A549 (cell line): Measurements from ENCODE around the gene PLEKHD1. TPM values are rescaled to one million over a fixed set of nuclear protein-coding genes. Genes with fewer than 3 reads are reported as not detected.

Experiments used
- ATAC-seq, 2 experiments: fragments of 200-7000 bp in 1 of 2; fragments of >200 bp in 1 of 2; cut with Nextera tagmentation in 1 of 2; cut with Tn5 transposase in 1 of 2; 3 replicates each; pipeline versions ENCODE4 v1.8.0 to v1.9.1; 2018 to 2020; ENCODE audit warnings: mild to moderate bottlenecking in 1 of 2, moderate library complexity in 1 of 2
- CTCF ChIA-PET: fragments of 300-600 bp; sonication (Branson Sonifier 250); formaldehyde crosslinking; extraction: SDS; loops from one replicate; lab custom pipeline; 2021; ENCODE audit warnings: antibody characterized with exemption, inconsistent platforms; lab: Yijun Ruan, JAX
- POLR2A ChIA-PET: fragments of 350-600 bp; formaldehyde crosslinking; extraction: SDS; loops from one replicate; lab custom pipeline; 2021; ENCODE audit warnings: antibody characterized with exemption, inconsistent platforms; lab: Yijun Ruan, JAX
- DNase-seq, 2 experiments: peaks; one replicate each; pipeline versions ENCODE4 v3.0.0 to v3.0.0-alpha.2; 2011 to 2016; ENCODE audit warnings: low read depth in 1 of 2, low spot score in 1 of 2
- FAIRE-seq: peaks from 2 replicates; lab custom pipeline; 2011; peaks lifted over from hg19 to GRCh38; lab: Jason Lieb, UNC
- H3K27ac ChIP-seq, 2 experiments: fragments of >200 bp; sonication (Bioruptor Twin); formaldehyde crosslinking; 3 replicates each; pipeline ENCODE4 v1.5.1; 2016 to 2017
- H3K4me1 ChIP-seq: fragments of >200 bp; sonication (Bioruptor Twin); formaldehyde crosslinking; 3 replicates; pipeline ENCODE4 v1.6.1; 2016
- H3K4me2 ChIP-seq: fragments of >200 bp; sonication (Bioruptor Twin); formaldehyde crosslinking; 3 replicates; pipeline ENCODE4 v1.6.1; 2016
- H3K4me3 ChIP-seq: fragments of >200 bp; sonication (Bioruptor Twin); formaldehyde crosslinking; 3 replicates; pipeline ENCODE4 v1.5.1; 2016
- H3K9me3 ChIP-seq: fragments of >200 bp; sonication (Bioruptor Twin); formaldehyde crosslinking; 3 replicates; pipeline ENCODE4 v1.6.1; 2016
- BHLHE40 ChIP-seq: IDR thresholded peaks from 2 replicates; pipeline ENCODE4 v1.6.1; 2012; ENCODE audit warnings: low read depth, low read length, inconsistent platforms
- CBX2 ChIP-seq: fragments of 200-600 bp; sonication (generic); IDR thresholded peaks from 2 replicates; pipeline ENCODE4 v1.6.1; 2016; ENCODE audit warnings: low read depth, mild to moderate bottlenecking, borderline replicate concordance
- CHD2 ChIP-seq: fragments of 150-350 bp; IDR thresholded peaks from 2 replicates; pipeline ENCODE4 v1.6.1; 2014; ENCODE audit warnings: low read length; ENCODE audit not compliant: partially characterized antibody
- CHD4 ChIP-seq: fragments of 200-600 bp; sonication (generic); IDR thresholded peaks from 2 replicates; pipeline ENCODE4 v1.6.1; 2016; ENCODE audit warnings: antibody characterized with exemption, mild to moderate bottlenecking, borderline replicate concordance
- EHF ChIP-seq: fragments of 250-450 bp; sonication (Bioruptor Pico); IDR thresholded peaks from 2 replicates; pipeline ENCODE4 v1.5.0; 2020; ENCODE audit warnings: mild to moderate bottlenecking
- EP300 ChIP-seq, 2 experiments: fragments of >200 bp; sonication (Bioruptor Twin); formaldehyde crosslinking; IDR thresholded peaks; 2 replicates in 1 of 2; 3 replicates in 1 of 2; pipeline ENCODE4 v1.6.1; 2016 to 2017
- FOXS1 ChIP-seq: fragments of 250-450 bp; sonication (Bioruptor Pico); IDR thresholded peaks from 2 replicates; pipeline ENCODE4 v1.5.0; 2020; ENCODE audit warnings: mild to moderate bottlenecking, moderate library complexity
- HEYL ChIP-seq: fragments of 250-450 bp; sonication (Bioruptor Pico); IDR thresholded peaks from 2 replicates; pipeline ENCODE4 v1.8.0; 2021; ENCODE audit warnings: mild to moderate bottlenecking, moderate library complexity
- HOXB13 ChIP-seq: fragments of 250-450 bp; sonication (Bioruptor Pico); IDR thresholded peaks from 2 replicates; pipeline ENCODE4 v1.5.0; 2020; ENCODE audit warnings: low read depth, mild to moderate bottlenecking, moderate library complexity
- JUN ChIP-seq, 2 experiments: fragments of >200 bp; sonication (Bioruptor Twin); formaldehyde crosslinking; IDR thresholded peaks; 2 replicates in 1 of 2; 3 replicates in 1 of 2; pipeline ENCODE4 v1.6.1; 2016 to 2017
- JUNB ChIP-seq: fragments of >200 bp; sonication (Bioruptor Twin); formaldehyde crosslinking; IDR thresholded peaks from 2 replicates; pipeline ENCODE4 v1.6.1; 2016
- MAFK ChIP-seq: fragments of 450-650 bp; IDR thresholded peaks from 2 replicates; pipeline ENCODE4 v1.6.1; 2014; ENCODE audit not compliant: partially characterized antibody
- MAX ChIP-seq: IDR thresholded peaks from 2 replicates; pipeline ENCODE4 v1.6.1; 2012
- MYC ChIP-seq: IDR thresholded peaks from 2 replicates; pipeline ENCODE4 v1.6.1; 2012; ENCODE audit warnings: mild to moderate bottlenecking, inconsistent platforms, low read length, improper control_type of control experiment, borderline replicate concordance
- RARB ChIP-seq: fragments of 250-450 bp; sonication (Bioruptor Pico); IDR thresholded peaks from 2 replicates; pipeline ENCODE4 v1.8.0; 2021; ENCODE audit warnings: mild to moderate bottlenecking, moderate library complexity
- USF2 ChIP-seq: fragments of 450-650 bp; IDR thresholded peaks from 2 replicates; pipeline ENCODE4 v1.6.1; 2014; ENCODE audit warnings: antibody characterized with exemption
- ZC3H11A ChIP-seq: fragments of 450-650 bp; IDR thresholded peaks from 2 replicates; pipeline ENCODE4 v1.6.1; 2014; ENCODE audit warnings: antibody characterized with exemption, mild to moderate bottlenecking
- ZNF302 ChIP-seq: fragments of 250-450 bp; sonication (Bioruptor Pico); IDR thresholded peaks from 2 replicates; pipeline ENCODE4 v1.9.0; 2021; ENCODE audit warnings: inconsistent platforms, mild to moderate bottlenecking, moderate library complexity
- whole genome bisulfite sequencing: methylation state at CpG from one replicate; pipeline ENCODE4 v1.1.6; 2017; ENCODE audit errors: missing lambda C conversion rate; 5-methylcytosine and 5-hydroxymethylcytosine counted together
- polyA plus RNA-seq, 4 experiments: library from polyadenylated mRNA; depleted of rRNA in 3 of 4; stranded (reverse); fragments of >200 nt; fragmentation: RNase III in 1 of 4; extraction: RNeasy Plus Mini Kit Qiagen cat#74134 plus additional on column Dnase treatment in 1 of 4; gene quantifications; 2 replicates in 3 of 4; 3 replicates in 1 of 4; pipeline ENCODE4 v1.2.3, GENCODE V29; 2011 to 2017
- TF ChIP-seq, protein P1 (sequence below): IDR thresholded peaks from 2 replicates; pipeline ENCODE4 v1.6.1; 2012
- TF ChIP-seq, protein P2 (sequence below): fragments of >200 bp; sonication (Bioruptor Twin); formaldehyde crosslinking; IDR thresholded peaks from 2 replicates; pipeline ENCODE4 v1.6.1; 2016
- TF ChIP-seq, protein P3 (sequence below): fragments of 250-450 bp; sonication (Bioruptor Pico); IDR thresholded peaks from 2 replicates; pipeline ENCODE4 v1.5.0; 2021; ENCODE audit warnings: mild to moderate bottlenecking, moderate library complexity, borderline replicate concordance
- TF ChIP-seq, protein P4 (sequence below): fragments of >200 bp; sonication (Bioruptor Twin); formaldehyde crosslinking; IDR thresholded peaks from 3 replicates; pipeline ENCODE4 v1.6.1; 2016

Gene PLEKHD1
- polyA plus RNA-seq, 2 of the 4 experiments (the other 2 are of a cell fraction), result 0.01 to 0.04 TPM

DNA sequence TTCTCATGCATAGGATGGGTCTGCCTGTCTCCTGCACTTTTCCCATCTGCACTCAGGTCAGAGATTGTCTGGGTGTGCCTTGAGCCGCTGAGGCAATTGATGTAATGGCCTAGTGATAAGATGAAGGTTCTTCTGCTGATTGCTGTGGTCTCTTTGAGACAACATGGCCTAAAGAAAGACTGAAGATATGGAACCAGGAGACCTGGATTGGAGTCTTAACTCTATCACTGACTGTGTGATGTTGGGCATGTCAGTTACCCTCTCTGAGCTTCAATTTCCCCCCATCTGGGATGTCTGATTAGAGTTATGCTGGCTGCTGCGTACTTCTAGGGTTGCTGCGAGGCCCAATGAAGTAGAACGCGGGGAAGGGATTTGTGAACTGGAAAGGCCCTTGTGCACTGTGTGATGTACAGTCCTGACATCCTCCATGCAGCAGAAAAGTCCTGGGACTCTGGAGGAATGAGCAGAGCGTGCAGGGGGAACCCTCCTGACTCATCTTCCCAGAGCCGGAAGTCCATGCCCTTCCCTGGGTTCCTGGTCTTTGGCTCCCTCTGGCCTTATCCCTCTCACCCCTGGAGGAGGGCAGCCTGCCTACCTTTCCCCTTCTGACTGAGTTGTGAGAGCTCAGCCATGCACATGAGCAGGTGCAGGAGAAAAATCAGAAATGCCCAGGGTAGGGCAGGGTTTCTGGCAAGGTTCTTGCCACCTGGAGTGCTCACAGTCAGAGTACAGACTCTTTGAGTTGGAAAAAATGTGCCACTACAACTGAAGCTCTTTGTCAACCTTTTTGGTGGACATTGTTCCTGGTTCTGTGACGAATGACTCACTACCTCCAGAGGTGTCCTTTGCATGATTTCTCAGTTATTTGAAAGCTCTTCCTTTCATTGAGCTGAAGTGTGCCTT is 21.1 kb downstream of the PLEKHD1 start:
- TF ChIP-seq MYC (no peak), JUNB (no peak), RARB (CRISPR knock-in tag) (no peak), FOXS1 (CRISPR knock-in tag) (no peak), EHF (CRISPR knock-in tag) (no peak), CBX2 (no peak), HOXB13 (CRISPR knock-in tag) (no peak), ZNF302 (no peak), MAX (no peak), ZC3H11A (no peak), MAFK (no peak), EP300 (IDR thresholded peaks at IDR 0.05) (no peak), CHD4 (no peak)
- TF ChIP-seq, protein P1, sequence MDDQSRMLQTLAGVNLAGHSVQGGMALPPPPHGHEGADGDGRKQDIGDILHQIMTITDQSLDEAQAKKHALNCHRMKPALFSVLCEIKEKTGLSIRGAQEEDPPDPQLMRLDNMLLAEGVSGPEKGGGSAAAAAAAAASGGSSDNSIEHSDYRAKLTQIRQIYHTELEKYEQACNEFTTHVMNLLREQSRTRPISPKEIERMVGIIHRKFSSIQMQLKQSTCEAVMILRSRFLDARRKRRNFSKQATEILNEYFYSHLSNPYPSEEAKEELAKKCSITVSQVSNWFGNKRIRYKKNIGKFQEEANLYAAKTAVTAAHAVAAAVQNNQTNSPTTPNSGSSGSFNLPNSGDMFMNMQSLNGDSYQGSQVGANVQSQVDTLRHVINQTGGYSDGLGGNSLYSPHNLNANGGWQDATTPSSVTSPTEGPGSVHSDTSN, result no peak
- TF ChIP-seq, protein P2, sequence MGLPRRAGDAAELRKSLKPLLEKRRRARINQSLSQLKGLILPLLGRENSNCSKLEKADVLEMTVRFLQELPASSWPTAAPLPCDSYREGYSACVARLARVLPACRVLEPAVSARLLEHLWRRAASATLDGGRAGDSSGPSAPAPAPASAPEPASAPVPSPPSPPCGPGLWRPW, result no peak
- TF ChIP-seq, protein P3, sequence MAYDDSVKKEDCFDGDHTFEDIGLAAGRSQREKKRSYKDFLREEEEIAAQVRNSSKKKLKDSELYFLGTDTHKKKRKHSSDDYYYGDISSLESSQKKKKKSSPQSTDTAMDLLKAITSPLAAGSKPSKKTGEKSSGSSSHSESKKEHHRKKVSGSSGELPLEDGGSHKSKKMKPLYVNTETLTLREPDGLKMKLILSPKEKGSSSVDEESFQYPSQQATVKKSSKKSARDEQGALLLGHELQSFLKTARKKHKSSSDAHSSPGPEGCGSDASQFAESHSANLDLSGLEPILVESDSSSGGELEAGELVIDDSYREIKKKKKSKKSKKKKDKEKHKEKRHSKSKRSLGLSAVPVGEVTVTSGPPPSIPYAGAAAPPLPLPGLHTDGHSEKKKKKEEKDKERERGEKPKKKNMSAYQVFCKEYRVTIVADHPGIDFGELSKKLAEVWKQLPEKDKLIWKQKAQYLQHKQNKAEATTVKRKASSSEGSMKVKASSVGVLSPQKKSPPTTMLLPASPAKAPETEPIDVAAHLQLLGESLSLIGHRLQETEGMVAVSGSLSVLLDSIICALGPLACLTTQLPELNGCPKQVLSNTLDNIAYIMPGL (CRISPR knock-in tag), result no peak
- Histone ChIP-seq H3K4me1 (no peaks in the 10 kb centered on the region), H3K9me3 (no peaks in the 10 kb centered on the region), H3K4me3 (no peak overlapping the region), H3K4me2 (no peak overlapping the region), H3K27ac (no peak overlapping the region)
- ATAC-seq (no peak), DNase-seq (no peak), FAIRE-seq (no peak)
- ChIA-PET CTCF (interaction anchor here (0.9 to 5.6 kb wide), 9 partner anchors 12 to 79 kb away, joined by 3 to 42 read pairs (median 5); partner anchors contain the start of gene CCDC177), POLR2A (no interaction called here)
- 74% methylated on average over 8 of the region's 8 CpGs for WGBS

GRCh38 chr14:69506241-69506595 is 21.7 kb downstream of the PLEKHD1 start:
- no peak for ATAC-seq
- POLR2A ChIA-PET, result no interaction called here
- no peak overlapping the region for H3K4me3 ChIP-seq
- H3K4me2 ChIP-seq, result no peak overlapping the region
- no peak for TF ChIP-seq JUN (IDR thresholded peaks at IDR 0.05)
- TF ChIP-seq HEYL (CRISPR knock-in tag), result no peak
- TF ChIP-seq USF2, result no peak
- TF ChIP-seq BHLHE40, result no peak
- no peak for TF ChIP-seq MYC
- TF ChIP-seq, protein P4, sequence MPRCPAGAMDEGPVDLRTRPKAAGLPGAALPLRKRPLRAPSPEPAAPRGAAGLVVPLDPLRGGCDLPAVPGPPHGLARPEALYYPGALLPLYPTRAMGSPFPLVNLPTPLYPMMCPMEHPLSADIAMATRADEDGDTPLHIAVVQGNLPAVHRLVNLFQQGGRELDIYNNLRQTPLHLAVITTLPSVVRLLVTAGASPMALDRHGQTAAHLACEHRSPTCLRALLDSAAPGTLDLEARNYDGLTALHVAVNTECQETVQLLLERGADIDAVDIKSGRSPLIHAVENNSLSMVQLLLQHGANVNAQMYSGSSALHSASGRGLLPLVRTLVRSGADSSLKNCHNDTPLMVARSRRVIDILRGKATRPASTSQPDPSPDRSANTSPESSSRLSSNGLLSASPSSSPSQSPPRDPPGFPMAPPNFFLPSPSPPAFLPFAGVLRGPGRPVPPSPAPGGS, result no peak
- no peak for TF ChIP-seq CHD2
- TF ChIP-seq, all 56 proteins: peak for 0
- CTCF ChIA-PET, result interaction anchor here (0.9 to 5.6 kb wide), 6 partner anchors 12 to 78 kb away, joined by 3 to 42 read pairs (median 4); partner anchors contain the start of gene CCDC177
- Histone ChIP-seq H3K9me3 (no peaks in the 10 kb centered on the region), H3K27ac (no peak overlapping the region), H3K4me1 (no peaks in the 10 kb centered on the region)
- DNase-seq, result no peak
- FAIRE-seq, result no peak
- 6% methylated on average over 1 of the region's 1 CpG for WGBS
